Measurements from ENCODE around the gene RFXAP. TPM values are rescaled to one million over a fixed set of nuclear protein-coding genes. Genes with fewer than 3 reads are reported as not detected.

Gene RFXAP
- total and polyA plus RNA-seq, 2 donors (not counting 3 experiments of a cell fraction or from before 2014, with no cell fraction given), result 3.0 to 7.2 TPM

GRCh38 chr13:36829753-36830152 lies 10.7 kb downstream of the RFXAP start:
- Histone ChIP-seq H3K4me1 (ENCODE audit: control insufficient read depth, extremely low read depth, insufficient read depth, low read length) (no peaks in the 10 kb centered on the region), H2AFZ (ENCODE audit: low read depth, low read length) (no peak overlapping the region), H3K9ac (replicated peaks; ENCODE audit: extremely low read depth, insufficient read depth, low read length) (no peak overlapping the region), H3K36me3 (ENCODE audit: control insufficient read depth in 2 of 2, extremely low read depth in 1 of 2, insufficient read depth in 2 of 2, low read length in 2 of 2) (peaks cover 0 to 10% of the 10 kb centered on the region in 2 experiments), H4K20me1 (replicated peaks; ENCODE audit: control insufficient read depth, extremely low read depth, insufficient read depth, low read length) (no peaks in the 10 kb centered on the region), H3K27me3 (ENCODE audit: control insufficient read depth in 2 of 2, insufficient read depth in 2 of 2, low read length in 2 of 2) (no peaks in the 10 kb centered on the region), H3K27ac (ENCODE audit: insufficient read depth, low read depth, low read length) (no peak overlapping the region), H3K79me2 (ENCODE audit: control insufficient read depth, insufficient read depth, low read length) (peaks cover 4% of the 10 kb centered on the region), H3K4me2 (ENCODE audit: insufficient read depth, low read length) (no peak overlapping the region), H3K4me3 (replicated peaks in 1 of 3; ENCODE audit: insufficient read depth in 1 of 3, low read depth in 1 of 3, low read length in 3 of 3) (no peak overlapping the region), H3K9me1 (replicated peaks; ENCODE audit: control insufficient read depth, extremely low read depth, insufficient read depth, low read length) (no peaks in the 10 kb centered on the region), H3K9me3 (replicated peaks; ENCODE audit: control insufficient read depth, insufficient read depth, low read length) (no peaks in the 10 kb centered on the region)
- dilution Hi-C loops (cut with MboI; ENCODE audit: extremely low pct_ligation_motif_present, low sequenced_read_pairs) (no loop called here), intact Hi-C loops (cut with micrococcal nuclease) (no loop called here)
- ChIA-PET POLR2A (no interaction called here), CTCF (interaction anchor here (0.7 to 1.4 kb wide), 4 partner anchors 12 to 483 kb away, joined by 3 to 4 read pairs (median 3); no protein-coding TSS in a partner anchor)
- no peak for FAIRE-seq
- BruUV-seq (replicated peaks), result no TSS peak
- TF ChIP-seq MYC (IDR thresholded peaks at IDR 0.05; ENCODE audit: low read depth, low read length) (no peak), CTCF (IDR thresholded peaks at IDR 0.05; ENCODE audit: extremely low read depth in 1 of 2, insufficient read depth in 1 of 2, low read depth in 1 of 2, low read length in 2 of 2) (no peak), FOS (IDR thresholded peaks at IDR 0.05; ENCODE audit: borderline replicate concordance, insufficient read depth, low read length) (no peak), POLR2A (IDR thresholded peaks at IDR 0.05; ENCODE audit: low read depth, low read length) (no peak), GATA2 (IDR thresholded peaks at IDR 0.05; ENCODE audit: insufficient read depth, insufficient read length, low read depth, low read length) (no peak), EZH2 (IDR thresholded peaks at IDR 0.05; ENCODE audit: borderline replicate concordance, low read depth, low read length, severe bottlenecking) (no peak), POLR2AphosphoS5 (IDR thresholded peaks at IDR 0.05; ENCODE audit: insufficient read depth, low read depth, low read length) (no peak), JUN (IDR thresholded peaks at IDR 0.05; ENCODE audit: borderline replicate concordance, insufficient read depth, insufficient read length, low read depth) (no peak), MAX (IDR thresholded peaks at IDR 0.05; ENCODE audit: insufficient read depth, insufficient read length) (no peak)
- DNase-seq (ENCODE audit: low read depth, low spot score), result no peak
